HEK293 (cell line): ENCODE data around the gene LMF1.

Experiments
- CTCF ChIP-seq: fragments of 450-650 bp; formaldehyde crosslinking; IDR thresholded peaks from 2 replicates; pipeline ENCODE4 v1.5.1; 2016; ENCODE audit warnings: missing biosample characterization, missing genetic modification characterization
- KLF10 ChIP-seq: fragments of 450-650 bp; IDR thresholded peaks from 2 replicates; pipeline ENCODE4 v1.5.1; 2018; ENCODE audit warnings: missing biosample characterization, mild to moderate bottlenecking, missing genetic modification characterization
- KLF8 ChIP-seq: fragments of 450-650 bp; formaldehyde crosslinking; IDR thresholded peaks from 2 replicates; pipeline ENCODE4 v1.5.1; 2016; ENCODE audit warnings: missing biosample characterization, missing genetic modification characterization
- REST ChIP-seq: fragments of 450-650 bp; formaldehyde crosslinking; IDR thresholded peaks from 2 replicates; pipeline ENCODE4 v1.5.1; 2016; ENCODE audit warnings: missing biosample characterization, missing genetic modification characterization
- YY1 ChIP-seq: fragments of 450-650 bp; formaldehyde crosslinking; IDR thresholded peaks from 2 replicates; pipeline ENCODE4 v1.5.1; 2018; ENCODE audit warnings: missing biosample characterization, missing genetic modification characterization
- ZBTB10 ChIP-seq: fragments of 450-650 bp; formaldehyde crosslinking; IDR thresholded peaks from 2 replicates; pipeline ENCODE4 v1.5.1; 2016; ENCODE audit warnings: missing biosample characterization, missing genetic modification characterization
- ZBTB17 ChIP-seq: fragments of 450-650 bp; formaldehyde crosslinking; IDR thresholded peaks from 2 replicates; pipeline ENCODE4 v1.5.1; 2016; ENCODE audit warnings: missing biosample characterization, missing genetic modification characterization
- ZFP3 ChIP-seq: fragments of 450-650 bp; formaldehyde crosslinking; IDR thresholded peaks from 2 replicates; pipeline ENCODE4 v1.5.1; 2016; ENCODE audit warnings: low read depth, missing biosample characterization, missing genetic modification characterization
- ZNF549 ChIP-seq: fragments of 450-650 bp; IDR thresholded peaks from 2 replicates; pipeline ENCODE4 v1.5.1; 2018; ENCODE audit warnings: missing biosample characterization, missing genetic modification characterization, mild to moderate bottlenecking, inconsistent platforms, moderate library complexity
- ZNF626 ChIP-seq: fragments of 450-650 bp; sonication (Bioruptor Pico); formaldehyde crosslinking; IDR thresholded peaks from 2 replicates; pipeline ENCODE4 v1.5.1; 2018; ENCODE audit warnings: missing biosample characterization, missing genetic modification characterization, inconsistent platforms

GRCh38 chr16:998211-998610 is 27.4 kb upstream of the LMF1 start:
- TF ChIP-seq CTCF (tag by site-specific recombination) = no peak
- TF ChIP-seq ZNF626 = no peak
- no peak for TF ChIP-seq ZFP3
- TF ChIP-seq YY1 (tag by site-specific recombination) = no peak
- no peak for TF ChIP-seq ZBTB17 (tag by site-specific recombination)
- no peak for TF ChIP-seq KLF10
- TF ChIP-seq REST (tag by site-specific recombination) = no peak
- TF ChIP-seq KLF8 (tag by site-specific recombination) = no peak
- no peak for TF ChIP-seq ZBTB10 (tag by site-specific recombination)
- no peak for TF ChIP-seq ZNF549 (tag by site-specific recombination)
